GM19452 (cell line): ENCODE data around the gene SUPT3H.
A peak's percentile ranks its signal among the peaks of the same experiment; 100 is the strongest.

Experiments
- ATAC-seq: cut with Tn5 transposase; IDR thresholded peaks from one replicate; pipeline ENCODE4 v1.9.1; 2021; ENCODE audit not compliant: unreplicated experiment

The SUPT3H gene

GRCh38 chr6:45394586-45395095 is 16.9 kb upstream of the SUPT3H start:
- ATAC-seq = no peak

- no peak for ATAC-seq
These were observed 10.6 kb upstream of the SUPT3H start for GRCh38 chr6:45388328-45388727.

GRCh38 chr6:45387236-45387635 is 9.5 kb upstream of the SUPT3H start:
- ATAC-seq = no peak

GRCh38 chr6:45386501-45386900 is 8.8 kb upstream of the SUPT3H start:
- ATAC-seq = no peak

GRCh38 chr6:45382391-45382790 is 4.7 kb upstream of the SUPT3H start:
- no peak for ATAC-seq

- ATAC-seq = peak; percentile 33
These were observed 696 bp upstream of the SUPT3H start for GRCh38 chr6:45378334-45378926.

- ATAC-seq = peak; percentile 1
These were observed 636 bp downstream of the SUPT3H start for GRCh38 chr6:45377043-45377553.

- no peak for ATAC-seq
These were observed 1.3 kb downstream of the SUPT3H start for GRCh38 chr6:45376310-45377042.

- no peak for ATAC-seq
These were observed 2.3 kb downstream of the SUPT3H start for GRCh38 chr6:45375449-45375848.

GRCh38 chr6:45371924-45372573 is 5.7 kb downstream of the SUPT3H start:
- ATAC-seq = no peak

- ATAC-seq = no peak
These were observed 7.9 kb downstream of the SUPT3H start for GRCh38 chr6:45369870-45370269.

GRCh38 chr6:45367999-45368398 is 9.7 kb downstream of the SUPT3H start:
- no peak for ATAC-seq

- no peak for ATAC-seq
These were observed 11.2 kb downstream of the SUPT3H start for GRCh38 chr6:45366534-45366933.

- ATAC-seq = no peak
These were observed 12.7 kb downstream of the SUPT3H start for GRCh38 chr6:45365036-45365435.

GRCh38 chr6:45364466-45364865 is 13.3 kb downstream of the SUPT3H start:
- ATAC-seq = no peak

- no peak for ATAC-seq
These were observed 24.1 kb downstream of the SUPT3H start for GRCh38 chr6:45353654-45354053.

GRCh38 chr6:45351667-45352066 is 26.1 kb downstream of the SUPT3H start:
- no peak for ATAC-seq

GRCh38 chr6:45351076-45351475 is 26.7 kb downstream of the SUPT3H start:
- no peak for ATAC-seq

- ATAC-seq = no peak
These were observed 27.5 kb downstream of the SUPT3H start for GRCh38 chr6:45350186-45350710.

GRCh38 chr6:45344900-45345299 is 32.8 kb downstream of the SUPT3H start:
- no peak for ATAC-seq

GRCh38 chr6:45328523-45328922 is 49.2 kb downstream of the SUPT3H start:
- ATAC-seq = no peak
